SW480 (cell line): ENCODE data around the gene RBBP7.

ENCODE experiments used
- DNase-seq: peaks from one replicate; pipeline ENCODE4 v3.0.0-alpha.2; 2016; ENCODE audit warnings: low spot score

The RBBP7 gene

GRCh38 chrX:16862829-16863228, 7.3 kb downstream of the RBBP7 start:
- no peak for DNase-seq

GRCh38 chrX:16856744-16857143, 13.4 kb downstream of the RBBP7 start:
- DNase-seq = no peak

- DNase-seq = peak; percentile 22
Measured at GRCh38 chrX:16856076-16856404, 14.1 kb downstream of the RBBP7 start.

- DNase-seq = no peak
Measured at GRCh38 chrX:16855363-16856075, 14.6 kb downstream of the RBBP7 start.

- DNase-seq = no peak
Measured at GRCh38 chrX:16853537-16853936, 16.6 kb downstream of the RBBP7 start.

GRCh38 chrX:16852617-16853179, 17.5 kb downstream of the RBBP7 start:
- DNase-seq = no peak

GRCh38 chrX:16851827-16852226, 18.3 kb downstream of the RBBP7 start:
- DNase-seq = no peak

GRCh38 chrX:16851421-16851820, 18.7 kb downstream of the RBBP7 start:
- DNase-seq = no peak

GRCh38 chrX:16848541-16848940, 21.6 kb downstream of the RBBP7 start:
- no peak for DNase-seq

- no peak for DNase-seq
Measured at GRCh38 chrX:16845686-16846085, 24.5 kb downstream of the RBBP7 start.

GRCh38 chrX:16843208-16843909, 26.8 kb downstream of the RBBP7 start:
- no peak for DNase-seq

GRCh38 chrX:16842684-16843083, 27.5 kb downstream of the RBBP7 start:
- DNase-seq = no peak

- peak; percentile 25 for DNase-seq
Measured at GRCh38 chrX:16839852-16840460, 30.2 kb downstream of the RBBP7 start.

GRCh38 chrX:16839219-16839851, 30.8 kb downstream of the RBBP7 start:
- DNase-seq = no peak

- DNase-seq = no peak
Measured at GRCh38 chrX:16838202-16839066, 31.7 kb downstream of the RBBP7 start.

GRCh38 chrX:16836371-16836770, 33.8 kb downstream of the RBBP7 start:
- DNase-seq = no peak

- DNase-seq = no peak
Measured at GRCh38 chrX:16834806-16835205, 35.4 kb downstream of the RBBP7 start.

- no peak for DNase-seq
Measured at GRCh38 chrX:16832301-16832700, 37.9 kb downstream of the RBBP7 start.

- no peak for DNase-seq
Measured at GRCh38 chrX:16828124-16828908, 41.8 kb downstream of the RBBP7 start.

- DNase-seq = no peak
Measured at GRCh38 chrX:16827225-16827624, 42.9 kb downstream of the RBBP7 start.

GRCh38 chrX:16826207-16826606, 44.0 kb downstream of the RBBP7 start:
- DNase-seq = peak; percentile 46
